H1 (cell line): ENCODE results near the gene FCRLB. TPM values are rescaled to one million over a fixed set of nuclear protein-coding genes. Genes with fewer than 3 reads are reported as not detected.

ENCODE experiments used
- CTCF ChIA-PET: fragments of 300-600 bp; sonication (Branson Sonifier 250); formaldehyde crosslinking; loops from one replicate; lab custom pipeline; 2021; ENCODE audit not compliant: partially characterized antibody; lab: Charles Lee
- POLR2A ChIA-PET: fragments of 300-600 bp; sonication (Branson Sonifier 250); formaldehyde crosslinking; loops from one replicate; lab custom pipeline; 2021; ENCODE audit warnings: inconsistent platforms; ENCODE audit not compliant: partially characterized antibody; lab: Charles Lee
- DNase-seq, 2 experiments: peaks; one replicate each; pipeline versions ENCODE4 v3.0.0 to v3.0.0-alpha.2; 2010 to 2022; ENCODE audit warnings: low spot score in 2 of 2, low read depth in 1 of 2, mixed read lengths in 1 of 2
- FAIRE-seq: peaks from 2 replicates; lab custom pipeline; 2011; peaks lifted over from hg19 to GRCh38; lab: Jason Lieb, UNC
- H2AFZ ChIP-seq: 2 replicates; pipeline ENCODE4 v1.8.1; 2012; ENCODE audit warnings: low read length, inconsistent platforms
- H2AK5ac ChIP-seq: 2 replicates; pipeline ENCODE4 v1.6.1; 2013; ENCODE audit warnings: low read depth, low read length
- H2BK120ac ChIP-seq: replicated peaks from 2 replicates; pipeline ENCODE3; 2013; ENCODE audit warnings: low read depth, low read length, inconsistent platforms
- H2BK12ac ChIP-seq: 2 replicates; pipeline ENCODE4 v1.6.1; 2013; ENCODE audit warnings: low read depth, low read length
- H2BK15ac ChIP-seq: 2 replicates; pipeline ENCODE4 v1.6.1; 2013; ENCODE audit warnings: low read length
- H2BK20ac ChIP-seq: 2 replicates; pipeline ENCODE4 v1.6.1; 2013; ENCODE audit warnings: low read length
- H2BK5ac ChIP-seq: 2 replicates; pipeline ENCODE4 v1.6.1; 2013; ENCODE audit warnings: low read depth, low read length
- H3K14ac ChIP-seq: 2 replicates; pipeline ENCODE4 v1.6.1; 2013; ENCODE audit warnings: inconsistent platforms; ENCODE audit not compliant: insufficient read length
- H3K18ac ChIP-seq: 2 replicates; pipeline ENCODE4 v1.6.1; 2013; ENCODE audit warnings: low read length; ENCODE audit errors: extremely low read depth
- H3K23ac ChIP-seq: 2 replicates; pipeline ENCODE4 v1.6.1; 2013; ENCODE audit warnings: inconsistent platforms; ENCODE audit not compliant: insufficient read length
- H3K23me2 ChIP-seq: 2 replicates; pipeline ENCODE4 v1.6.1; 2013; ENCODE audit warnings: low read depth, low read length
- H3K27ac ChIP-seq: 2 replicates; pipeline ENCODE4 v1.6.1; 2011; ENCODE audit warnings: low read depth, low read length, inconsistent platforms
- H3K27me3 ChIP-seq, 4 experiments: replicated peaks in 1 of 4; 1 replicate in 1 of 4; 2 replicates in 3 of 4; pipeline versions ENCODE4 v1.6.1 to v1.8.1; 2011 to 2013; ENCODE audit warnings: low read length in 3 of 4, mild to moderate bottlenecking in 3 of 4, inconsistent platforms in 2 of 4, mixed read lengths in 2 of 4, moderate library complexity in 1 of 4; ENCODE audit not compliant: control insufficient read depth in 3 of 4, insufficient read depth in 3 of 4; ENCODE audit errors: extremely low read depth in 1 of 4
- H3K36me3 ChIP-seq, 4 experiments: 2 replicates each; pipeline versions ENCODE4 v1.6.1 to v1.8.1; 2011 to 2013; ENCODE audit warnings: mild to moderate bottlenecking in 4 of 4, low read length in 3 of 4, moderate library complexity in 2 of 4, control low read depth in 1 of 4, inconsistent platforms in 1 of 4; ENCODE audit not compliant: insufficient read depth in 4 of 4, control insufficient read depth in 2 of 4
- H3K4ac ChIP-seq: replicated peaks from 2 replicates; pipeline ENCODE3; 2013; ENCODE audit warnings: low read length, low read depth, mixed read lengths, inconsistent platforms; ENCODE audit not compliant: insufficient read length
- H3K4me1 ChIP-seq, 4 experiments: replicated peaks in 1 of 4; 1 replicate in 1 of 4; 2 replicates in 3 of 4; pipeline versions ENCODE4 v1.6.1 to v1.8.1; 2011 to 2013; ENCODE audit warnings: low read length in 3 of 4, inconsistent platforms in 2 of 4, mixed read lengths in 1 of 4; ENCODE audit not compliant: insufficient read depth in 4 of 4, control insufficient read depth in 3 of 4
- H3K4me2 ChIP-seq, 2 experiments: 2 replicates each; pipeline versions ENCODE4 v1.6.1 to v1.8.1; 2011 to 2013; ENCODE audit warnings: low read depth in 2 of 2, low read length in 2 of 2, control low read depth in 1 of 2, inconsistent platforms in 1 of 2, mild to moderate bottlenecking in 1 of 2; ENCODE audit not compliant: insufficient read depth in 1 of 2
- H3K4me3 ChIP-seq, 4 experiments: fragments of 200-600, 300-600 bp in 1 of 4; sonication (generic), shearing (Covaris generic), sonication (Bioruptor Twin) in 1 of 4; 2 replicates each; pipeline versions ENCODE4 v1.5.1 to v1.8.1; 2011 to 2016; ENCODE audit warnings: low read length in 4 of 4, low read depth in 3 of 4, control low read depth in 2 of 4, inconsistent platforms in 2 of 4, mild to moderate bottlenecking in 2 of 4, mixed read lengths in 1 of 4, moderate library complexity in 1 of 4; ENCODE audit not compliant: insufficient read depth in 2 of 4; ENCODE audit errors: extremely low read depth in 1 of 4
- H3K56ac ChIP-seq: replicated peaks from 2 replicates; pipeline ENCODE3; 2013; ENCODE audit warnings: low read depth, mild to moderate bottlenecking, mixed read lengths, low read length, inconsistent platforms; ENCODE audit not compliant: insufficient read length
- H3K79me1 ChIP-seq: 2 replicates; pipeline ENCODE4 v1.6.1; 2013; ENCODE audit warnings: low read depth, low read length, control low read depth
- H3K79me2 ChIP-seq, 2 experiments: 2 replicates each; pipeline versions ENCODE4 v1.6.1 to v1.8.1; 2012 to 2013; ENCODE audit warnings: low read length in 2 of 2, mild to moderate bottlenecking in 2 of 2, inconsistent platforms in 1 of 2; ENCODE audit not compliant: insufficient read depth in 2 of 2, control insufficient read depth in 1 of 2
- H3K9ac ChIP-seq, 4 experiments: replicated peaks in 1 of 4; 1 replicate in 1 of 4; 2 replicates in 3 of 4; pipeline versions ENCODE4 v1.6.1 to v1.8.1; 2011 to 2013; ENCODE audit warnings: low read depth in 3 of 4, low read length in 3 of 4, control low read depth in 2 of 4, mild to moderate bottlenecking in 2 of 4, moderate library complexity in 2 of 4, inconsistent platforms in 1 of 4; ENCODE audit errors: extremely low read depth in 1 of 4
- H3K9me3 ChIP-seq, 2 experiments: 2 replicates each; pipeline versions ENCODE4 v1.6.1 to v1.8.1; 2012 to 2013; ENCODE audit warnings: mild to moderate bottlenecking in 2 of 2, moderate library complexity in 2 of 2, control low read depth in 1 of 2, inconsistent platforms in 1 of 2, low read depth in 1 of 2, low read length in 1 of 2, mixed read lengths in 1 of 2; ENCODE audit not compliant: insufficient read depth in 2 of 2
- H4K20me1 ChIP-seq, 2 experiments: replicated peaks in 1 of 2; 2 replicates each; pipeline versions ENCODE3 to v1.8.1; 2011 to 2013; ENCODE audit warnings: inconsistent platforms in 2 of 2, low read length in 2 of 2, mild to moderate bottlenecking in 1 of 2; ENCODE audit not compliant: insufficient read depth in 2 of 2, control insufficient read depth in 1 of 2
- H4K5ac ChIP-seq: 2 replicates; pipeline ENCODE4 v1.6.1; 2013; ENCODE audit warnings: low read length, low read depth, mixed read lengths, inconsistent platforms; ENCODE audit not compliant: insufficient read length
- H4K8ac ChIP-seq: 2 replicates; pipeline ENCODE4 v1.8.0; 2013; ENCODE audit warnings: mild to moderate bottlenecking, moderate library complexity, low read length, inconsistent platforms; ENCODE audit not compliant: insufficient read depth; ENCODE audit errors: extremely low read depth
- H4K91ac ChIP-seq: replicated peaks from 2 replicates; pipeline ENCODE3; 2013; ENCODE audit warnings: low read length, mixed read lengths, inconsistent platforms; ENCODE audit not compliant: insufficient read length
- CREB1 ChIP-seq: IDR thresholded peaks from 2 replicates; pipeline ENCODE4 v1.6.1; 2012; ENCODE audit warnings: inconsistent platforms
- PHF8 ChIP-seq: fragments of 200-600 bp; sonication (generic); conservative IDR thresholded peaks from 2 replicates; pipeline ENCODE4 v1.7.1; 2012; ENCODE audit warnings: low read depth, mild to moderate bottlenecking, inconsistent platforms, low read length, moderate library complexity
- TBP ChIP-seq: IDR thresholded peaks from 2 replicates; pipeline ENCODE4 v1.6.1; 2011; ENCODE audit warnings: low read depth, low read length, improper control_type of control experiment
- TEAD4 ChIP-seq: IDR thresholded peaks from 2 replicates; pipeline ENCODE4 v1.6.1; 2012; ENCODE audit warnings: low read depth, low read length, inconsistent platforms, mixed read lengths
- WGBS, 2 experiments: shearing (Covaris generic) in 1 of 2; methylation state at CpG; one replicate each; pipeline versions ENCODE4 v1.1.6 to v1.1.7; 2013 to 2015; ENCODE audit warnings: low lambda C conversion rate in 2 of 2, mixed read lengths in 2 of 2, inconsistent platforms in 1 of 2, low coverage in 1 of 2, missing lambda C conversion rate in 1 of 2; ENCODE audit not compliant: insufficient replicate concordance in 2 of 2, insufficient coverage in 1 of 2, insufficient read length in 1 of 2; ENCODE audit errors: extremely low coverage in 1 of 2, missing lambda C conversion rate in 1 of 2; 5-methylcytosine and 5-hydroxymethylcytosine counted together
- polyA plus RNA-seq, 7 experiments: library from polyadenylated mRNA; depleted of rRNA in 3 of 7; stranded (reverse) in 5 of 7; unstranded in 2 of 7; fragments of >200 nt in 5 of 7; fragments of 200-250 nt in 2 of 7; gene quantifications; 1 replicate in 5 of 7; 2 replicates in 1 of 7; 4 replicates in 1 of 7; pipeline versions ENCODE4 v1.2.1 to v1.2.3, GENCODE V29; 2011 to 2013; ENCODE audit warnings: missing spikeins in 2 of 7, mixed read lengths in 2 of 7
- total RNA-seq: library from RNA; stranded (reverse); fragmentation: NEBNext Ultra II Directional; extraction: Animal tissue kit (Norgen Biotek cat#: 25700); gene quantifications from 2 replicates; pipeline ENCODE4 v1.2.1, GENCODE V29; 2021
- TF ChIP-seq, protein P1 (sequence below): IDR thresholded peaks from 2 replicates; pipeline ENCODE4 v1.6.1; 2012; ENCODE audit warnings: inconsistent platforms
- TF ChIP-seq, protein P2 (sequence below): IDR thresholded peaks from 2 replicates; pipeline ENCODE4 v1.6.1; 2011; ENCODE audit warnings: low read depth, mild to moderate bottlenecking, low read length; ENCODE audit not compliant: insufficient read depth

FCRLB gene
- total and polyA plus RNA-seq, 2 of the 8 experiments (the other 6 are each of a cell fraction or from before 2014, with no cell fraction given): 0.14 to 0.24 TPM

GRCh38 chr1:161676958-161677689, 44.2 kb upstream of the FCRLB start:
- H3K56ac ChIP-seq: no peak overlapping the region
- no peak for FAIRE-seq
- POLR2A ChIA-PET: no interaction called here

More at GRCh38 chr1:161676958-161677689, 44.2 kb upstream of the FCRLB start:
- H3K23me2 ChIP-seq: no peaks in the 10 kb centered on the region
- no peak overlapping the region for H2BK20ac ChIP-seq
- WGBS, 2 experiments: 79% methylated on average over 5 of the region's 5 CpGs; no CpG with 5 or more reads in 1 of the 2 experiments
- H2BK5ac ChIP-seq: no peak overlapping the region
- no peak overlapping the region for H3K18ac ChIP-seq
- DNase-seq: no peak
- TF ChIP-seq PHF8 (no peak), CREB1 (no peak), TBP (no peak), TEAD4 (no peak)
- TF ChIP-seq, protein P1, sequence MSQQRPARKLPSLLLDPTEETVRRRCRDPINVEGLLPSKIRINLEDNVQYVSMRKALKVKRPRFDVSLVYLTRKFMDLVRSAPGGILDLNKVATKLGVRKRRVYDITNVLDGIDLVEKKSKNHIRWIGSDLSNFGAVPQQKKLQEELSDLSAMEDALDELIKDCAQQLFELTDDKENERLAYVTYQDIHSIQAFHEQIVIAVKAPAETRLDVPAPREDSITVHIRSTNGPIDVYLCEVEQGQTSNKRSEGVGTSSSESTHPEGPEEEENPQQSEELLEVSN: no peak
- TF ChIP-seq, protein P2, sequence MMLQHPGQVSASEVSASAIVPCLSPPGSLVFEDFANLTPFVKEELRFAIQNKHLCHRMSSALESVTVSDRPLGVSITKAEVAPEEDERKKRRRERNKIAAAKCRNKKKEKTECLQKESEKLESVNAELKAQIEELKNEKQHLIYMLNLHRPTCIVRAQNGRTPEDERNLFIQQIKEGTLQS: no peak
- H3K9me3 ChIP-seq: no peaks in the 10 kb centered on the region
- H2BK120ac ChIP-seq: no peak overlapping the region
- H3K27ac ChIP-seq: no peak overlapping the region
- no peak overlapping the region for H2BK12ac ChIP-seq
- H3K36me3 ChIP-seq: no peaks in the 10 kb centered on the region
- H3K4me3 ChIP-seq: no peak overlapping the region
- no peak overlapping the region for H3K14ac ChIP-seq
- H4K5ac ChIP-seq: no peak overlapping the region
- no peaks in the 10 kb centered on the region; a peak in 1 of 7 replicates for H3K4me1 ChIP-seq
- no peaks in the 10 kb centered on the region for H3K79me2 ChIP-seq
- CTCF ChIA-PET: no interaction called here
- no peak overlapping the region for H3K4ac ChIP-seq
- H4K20me1 ChIP-seq: no peaks in the 10 kb centered on the region
- no peak overlapping the region for H3K4me2 ChIP-seq
- no peak overlapping the region for H4K91ac ChIP-seq
- H3K27me3 ChIP-seq: no peaks in the 10 kb centered on the region
- H3K79me1 ChIP-seq: no peaks in the 10 kb centered on the region
- no peak overlapping the region for H3K9ac ChIP-seq
- H4K8ac ChIP-seq: no peak overlapping the region
- no peak overlapping the region for H2BK15ac ChIP-seq
- H2AFZ ChIP-seq: peak overlapping the region; percentile 64
- H2AK5ac ChIP-seq: no peak overlapping the region
- no peak overlapping the region for H3K23ac ChIP-seq
